Endothelial cell of umbilical vein (primary cell): Measurements from ENCODE around the gene DCDC2B. TPM values are rescaled to one million over a fixed set of nuclear protein-coding genes. Genes with fewer than 3 reads are reported as not detected.

ENCODE experiments used
- BruUV-seq: library from RNA; stranded (reverse); fragments of 400-500 nt; replicated peaks from 2 replicates; lab custom pipeline; 2021; lab: Mats Ljungman, UMichigan
- CTCF ChIA-PET: fragments of 300-600, 350-600 bp; sonication (Branson Sonifier 250); formaldehyde crosslinking; loops from one replicate; lab custom pipeline; 2021; ENCODE audit warnings: antibody characterized with exemption, inconsistent platforms; lab: Charles Lee
- POLR2A ChIA-PET: fragments of 300-600, 350-600 bp; sonication (Branson Sonifier 250); formaldehyde crosslinking; loops from one replicate; lab custom pipeline; 2021; ENCODE audit warnings: antibody characterized with exemption, inconsistent platforms; lab: Charles Lee
- DNase-seq: peaks from one replicate; pipeline ENCODE4 v3.0.0-alpha.2; 2011; ENCODE audit warnings: low read depth, low spot score
- FAIRE-seq: peaks from 2 replicates; lab custom pipeline; 2011; peaks lifted over from hg19 to GRCh38; lab: Jason Lieb, UNC
- H2AFZ ChIP-seq: 2 replicates; pipeline ENCODE4 v1.6.0; 2012; ENCODE audit warnings: low read depth, low read length, control low read depth, inconsistent platforms
- H3K27ac ChIP-seq: 2 replicates; pipeline ENCODE4 v1.5.1; 2011; ENCODE audit warnings: low read depth, mild to moderate bottlenecking, control low read depth, low read length, moderate library complexity; ENCODE audit not compliant: insufficient read depth
- H3K27me3 ChIP-seq, 2 experiments: 2 replicates each; pipeline versions ENCODE4 v1.6.0 to v1.6.1; 2011; ENCODE audit warnings: low read length in 2 of 2, mixed read lengths in 1 of 2; ENCODE audit not compliant: control insufficient read depth in 2 of 2, insufficient read depth in 2 of 2
- H3K36me3 ChIP-seq, 2 experiments: 2 replicates in 1 of 2; 3 replicates in 1 of 2; pipeline ENCODE4 v1.5.1; 2011; ENCODE audit warnings: low read length in 2 of 2, mild to moderate bottlenecking in 1 of 2, moderate library complexity in 1 of 2; ENCODE audit not compliant: control insufficient read depth in 2 of 2, insufficient read depth in 2 of 2; ENCODE audit errors: extremely low read depth in 1 of 2
- H3K4me1 ChIP-seq: 3 replicates; pipeline ENCODE4 v1.5.1; 2011; ENCODE audit warnings: mild to moderate bottlenecking, low read length; ENCODE audit not compliant: control insufficient read depth, insufficient read depth; ENCODE audit errors: extremely low read depth
- H3K4me2 ChIP-seq: 2 replicates; pipeline ENCODE4 v1.6.1; 2011; ENCODE audit warnings: low read length, control low read depth, mixed read lengths; ENCODE audit not compliant: insufficient read depth
- H3K4me3 ChIP-seq, 3 experiments: fragments of 200-600 bp in 1 of 3; sonication (generic), shearing (Covaris generic) in 1 of 3; replicated peaks in 1 of 3; 2 replicates each; pipeline ENCODE4 v1.5.1; 2011 to 2016; ENCODE audit warnings: control low read depth in 3 of 3, low read length in 3 of 3, mild to moderate bottlenecking in 2 of 3, inconsistent platforms in 1 of 3, low read depth in 1 of 3, moderate library complexity in 1 of 3; ENCODE audit not compliant: insufficient read depth in 1 of 3
- H3K79me2 ChIP-seq: 2 replicates; pipeline ENCODE4 v1.6.0; 2012; ENCODE audit warnings: low read length, inconsistent platforms; ENCODE audit not compliant: control insufficient read depth, insufficient read depth
- H3K9ac ChIP-seq: replicated peaks from 2 replicates; pipeline ENCODE3; 2011; ENCODE audit warnings: low read length, control low read depth; ENCODE audit not compliant: insufficient read depth; ENCODE audit errors: extremely low read depth
- H3K9me1 ChIP-seq: replicated peaks from 3 replicates; pipeline ENCODE4 v1.6.0; 2011; ENCODE audit warnings: mild to moderate bottlenecking, low read length; ENCODE audit not compliant: control insufficient read depth, insufficient read depth; ENCODE audit errors: extremely low read depth
- H3K9me3 ChIP-seq: replicated peaks from 2 replicates; pipeline ENCODE4 v1.5.1; 2012; ENCODE audit warnings: low read length, inconsistent platforms; ENCODE audit not compliant: control insufficient read depth, insufficient read depth
- H4K20me1 ChIP-seq: replicated peaks from 2 replicates; pipeline ENCODE3; 2011; ENCODE audit warnings: mild to moderate bottlenecking, low read length; ENCODE audit not compliant: control insufficient read depth, insufficient read depth; ENCODE audit errors: extremely low read depth
- EZH2 ChIP-seq: IDR thresholded peaks from 2 replicates; pipeline ENCODE4 v1.6.1; 2012; ENCODE audit warnings: borderline replicate concordance, low read depth, mild to moderate bottlenecking, moderate library complexity, low read length, inconsistent platforms; ENCODE audit not compliant: severe bottlenecking
- FOS ChIP-seq: IDR thresholded peaks from 2 replicates; pipeline ENCODE4 v1.6.1; 2011; ENCODE audit warnings: mild to moderate bottlenecking, low read length, moderate library complexity, borderline replicate concordance; ENCODE audit not compliant: insufficient read depth
- GATA2 ChIP-seq: IDR thresholded peaks from 2 replicates; pipeline ENCODE4 v1.7.0; 2011; ENCODE audit warnings: low read depth, mild to moderate bottlenecking, moderate library complexity, mixed read lengths, low read length; ENCODE audit not compliant: insufficient read length, insufficient read depth
- JUN ChIP-seq: IDR thresholded peaks from 2 replicates; pipeline ENCODE4 v1.6.1; 2011; ENCODE audit warnings: borderline replicate concordance, low read depth; ENCODE audit not compliant: insufficient read length, insufficient read depth
- MYC ChIP-seq: IDR thresholded peaks from one replicate; pipeline ENCODE4 v1.6.1; 2011; ENCODE audit warnings: mild to moderate bottlenecking, low read depth, low read length
- POLR2A ChIP-seq: IDR thresholded peaks from 2 replicates; pipeline ENCODE4 v1.6.1; 2012; ENCODE audit warnings: low read depth, mild to moderate bottlenecking, control low read depth, low read length
- POLR2AphosphoS5 ChIP-seq: IDR thresholded peaks from 2 replicates; pipeline ENCODE4 v1.6.1; 2012; ENCODE audit warnings: low read depth, mild to moderate bottlenecking, control low read depth, low read length, moderate library complexity; ENCODE audit not compliant: insufficient read depth
- dilution Hi-C: fragments of 300-500 bp; cut with MboI; formaldehyde crosslinking; loops from one replicate; pipeline ENCODE4 v1.15.0; 2019; ENCODE audit warnings: low sequenced_read_pairs; ENCODE audit not compliant: extremely low pct_ligation_motif_present
- intact Hi-C: fragments of 100-400 bp; cut with micrococcal nuclease; formaldehyde crosslinking; loops from one replicate; pipeline ENCODE4 v1.10.0; 2022
- polyA plus RNA-seq, 4 experiments: library from polyadenylated mRNA; depleted of rRNA in 3 of 4; stranded (reverse) in 3 of 4; unstranded in 1 of 4; fragments of >200 nt; gene quantifications; 2 replicates each; pipeline versions ENCODE4 v1.2.1 to v1.2.3, GENCODE V29; 2011 to 2012; ENCODE audit warnings: missing spikeins in 1 of 4
- total RNA-seq: library from RNA; stranded (reverse); gene quantifications from 2 replicates; pipeline ENCODE4 v1.2.3, GENCODE V29; 2021
- TF ChIP-seq, protein P1 (sequence below), 2 donors: IDR thresholded peaks; 1 replicate in 1 of 2; 2 replicates in 1 of 2; pipeline ENCODE4 v1.5.1; 2011; ENCODE audit warnings: low read length in 2 of 2, mild to moderate bottlenecking in 2 of 2, moderate library complexity in 2 of 2, control low read depth in 1 of 2, inconsistent platforms in 1 of 2, low read depth in 1 of 2; ENCODE audit not compliant: insufficient read depth in 1 of 2; ENCODE audit errors: extremely low read depth in 1 of 2
- TF ChIP-seq, protein P2 (sequence below): IDR thresholded peaks from 2 replicates; pipeline ENCODE4 v1.6.1; 2011; ENCODE audit not compliant: insufficient read depth, insufficient read length

Gene DCDC2B
- total and polyA plus RNA-seq, 2 donors (not counting 3 experiments of a cell fraction or from before 2014, with no cell fraction given), result not detected

DNA sequence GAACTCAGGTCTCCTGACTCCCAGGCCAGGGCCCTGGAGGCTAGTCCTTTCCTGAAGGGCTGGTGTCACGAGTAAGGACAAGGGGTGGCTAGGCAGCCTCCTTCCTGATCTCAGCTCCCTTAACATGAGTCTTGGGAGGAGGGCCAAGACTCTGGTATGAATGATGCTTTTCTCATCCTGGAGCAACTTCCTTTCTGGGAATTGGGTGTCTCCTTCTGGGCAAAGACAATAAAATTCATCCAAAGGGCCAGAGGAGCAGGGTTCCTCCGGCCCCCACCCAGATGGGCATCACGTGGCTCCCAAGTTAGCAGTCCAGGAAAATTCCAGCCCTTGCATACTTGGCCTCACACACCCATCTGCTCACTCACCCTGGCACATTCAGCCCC is 38.0 kb downstream of the DCDC2B start, which contains the start of gene FAM167B:
Gene FAM167B (plus strand): TSS at position 335 of the 386 bp plus-strand sequence. CDS start 200 bp downstream, outside the sequence.
- Histone ChIP-seq H3K79me2 (no peaks in the 10 kb centered on the region), H3K27me3 (no peaks in the 10 kb centered on the region), H3K9ac (no peak within 1 kb of the TSS), H3K27ac (peak within 1 kb of the TSS; percentile 60), H2AFZ (peak within 1 kb of the TSS; percentile 45), H3K9me3 (no peaks in the 10 kb centered on the region), H4K20me1 (no peaks in the 10 kb centered on the region), H3K9me1 (no peaks in the 10 kb centered on the region), H3K4me1 (peaks cover 51% of the 10 kb centered on the region), H3K4me3 (no peak within 1 kb of the TSS), H3K4me2 (peak within 1 kb of the TSS; percentile 5), H3K36me3 (no peaks in the 10 kb centered on the region)
- intact Hi-C loops (no loop called here), dilution Hi-C loops (no loop called here)
- FAIRE-seq (peak; percentile 66), DNase-seq (peak; percentile 37)
- ChIA-PET POLR2A (interaction anchor here (2.9 kb wide), 1 partner anchor 89 kb away, joined by 16 read pairs; the partner anchor contains the start of gene MARCKSL1), CTCF (interaction anchor here (0.9 to 6.3 kb wide), 6 partner anchors 9 to 89 kb away, joined by 3 to 73 read pairs (median 36); partner anchors contain the start of gene MARCKSL1)
- BruUV-seq, result no TSS peak
- TF ChIP-seq EZH2, result no peak
- TF ChIP-seq, protein P1, sequence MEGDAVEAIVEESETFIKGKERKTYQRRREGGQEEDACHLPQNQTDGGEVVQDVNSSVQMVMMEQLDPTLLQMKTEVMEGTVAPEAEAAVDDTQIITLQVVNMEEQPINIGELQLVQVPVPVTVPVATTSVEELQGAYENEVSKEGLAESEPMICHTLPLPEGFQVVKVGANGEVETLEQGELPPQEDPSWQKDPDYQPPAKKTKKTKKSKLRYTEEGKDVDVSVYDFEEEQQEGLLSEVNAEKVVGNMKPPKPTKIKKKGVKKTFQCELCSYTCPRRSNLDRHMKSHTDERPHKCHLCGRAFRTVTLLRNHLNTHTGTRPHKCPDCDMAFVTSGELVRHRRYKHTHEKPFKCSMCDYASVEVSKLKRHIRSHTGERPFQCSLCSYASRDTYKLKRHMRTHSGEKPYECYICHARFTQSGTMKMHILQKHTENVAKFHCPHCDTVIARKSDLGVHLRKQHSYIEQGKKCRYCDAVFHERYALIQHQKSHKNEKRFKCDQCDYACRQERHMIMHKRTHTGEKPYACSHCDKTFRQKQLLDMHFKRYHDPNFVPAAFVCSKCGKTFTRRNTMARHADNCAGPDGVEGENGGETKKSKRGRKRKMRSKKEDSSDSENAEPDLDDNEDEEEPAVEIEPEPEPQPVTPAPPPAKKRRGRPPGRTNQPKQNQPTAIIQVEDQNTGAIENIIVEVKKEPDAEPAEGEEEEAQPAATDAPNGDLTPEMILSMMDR (IDR thresholded peaks at IDR 0.05; ENCODE audit: extremely low read depth in 1 of 2, insufficient read depth in 1 of 2, low read depth in 1 of 2, low read length in 2 of 2), result no peak
- TF ChIP-seq, protein P2, sequence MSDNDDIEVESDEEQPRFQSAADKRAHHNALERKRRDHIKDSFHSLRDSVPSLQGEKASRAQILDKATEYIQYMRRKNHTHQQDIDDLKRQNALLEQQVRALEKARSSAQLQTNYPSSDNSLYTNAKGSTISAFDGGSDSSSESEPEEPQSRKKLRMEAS, result peak; percentile 12

DNA sequence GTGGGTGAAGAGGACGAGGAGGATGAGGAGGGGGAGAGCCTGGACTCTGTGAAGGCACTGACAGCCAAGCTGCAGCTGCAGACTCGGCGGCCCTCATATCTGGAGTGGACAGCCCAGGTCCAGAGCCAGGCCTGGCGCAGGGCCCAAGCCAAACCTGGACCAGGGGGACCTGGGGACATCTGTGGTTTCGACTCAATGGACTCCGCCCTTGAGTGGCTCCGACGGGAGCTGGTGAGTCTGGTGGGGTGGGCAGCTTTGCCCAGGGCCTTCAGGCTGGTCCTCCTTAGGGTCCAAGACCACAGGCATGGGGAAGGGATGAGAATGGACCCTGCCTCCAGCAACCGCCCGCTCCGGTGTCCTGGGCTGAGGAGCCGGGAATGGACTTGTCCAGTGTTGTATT is 38.6 kb downstream of the DCDC2B start:
- FAIRE-seq (no peak), DNase-seq (no peak)
- H3K9me1 ChIP-seq, result no peaks in the 10 kb centered on the region
- no peak overlapping the region for H3K4me2 ChIP-seq
- CTCF ChIA-PET, result interaction anchor here (1.2 to 6.3 kb wide), 9 partner anchors 10 to 89 kb away, joined by 3 to 73 read pairs (median 24); partner anchors contain the start of genes HDAC1 and MARCKSL1
- no peaks in the 10 kb centered on the region for H3K9me3 ChIP-seq
- H3K9ac ChIP-seq, result no peak overlapping the region
- peak overlapping the region; percentile 60 for H3K27ac ChIP-seq
- H3K36me3 ChIP-seq, result no peaks in the 10 kb centered on the region
- BruUV-seq, result no TSS peak
- H3K79me2 ChIP-seq, result no peaks in the 10 kb centered on the region
- H3K27me3 ChIP-seq, result no peaks in the 10 kb centered on the region
- peaks cover 50% of the 10 kb centered on the region for H3K4me1 ChIP-seq
- intact Hi-C loops, result no loop called here
- H4K20me1 ChIP-seq, result no peaks in the 10 kb centered on the region
- H2AFZ ChIP-seq, result peak overlapping the region; percentile 45
- TF ChIP-seq FOS (no peak), MYC (no peak), POLR2AphosphoS5 (no peak), GATA2 (no peak), EZH2 (no peak), POLR2A (no peak), JUN (no peak)
- TF ChIP-seq, protein P2, result no peak
- TF ChIP-seq, protein P1 (IDR thresholded peaks at IDR 0.05; ENCODE audit: extremely low read depth in 1 of 2, insufficient read depth in 1 of 2, low read depth in 1 of 2, low read length in 2 of 2), result no peak
- H3K4me3 ChIP-seq, result no peak overlapping the region
- dilution Hi-C loops, result no loop called here
- POLR2A ChIA-PET, result interaction anchor here (2.9 kb wide), 1 partner anchor 88 kb away, joined by 16 read pairs; the partner anchor contains the start of gene MARCKSL1
